Measurements from ENCODE around the gene FAM107A.

The FAM107A gene

GRCh38 chr3:58576716-58577115 is 475 bp downstream of the FAM107A start:
- TF ChIP-seq CTCF (IDR thresholded peaks at IDR 0.05; ENCODE audit: borderline replicate concordance, control extremely low read depth, extremely low read depth, insufficient read depth, missing control alignments), result no peak
- in situ Hi-C loops (cut with MboI; ENCODE audit: low sequenced_read_pairs, unreplicated experiment), result loop anchor here (10.0 kb wide), 1 partner anchor 48 kb away; no protein-coding TSS in a partner anchor
- DNase-seq (ENCODE audit: low spot score), result no peak

GRCh38 chr3:58575971-58576652 is 1.1 kb downstream of the FAM107A start:
- no peak for TF ChIP-seq CTCF (IDR thresholded peaks at IDR 0.05; ENCODE audit: borderline replicate concordance, control extremely low read depth, extremely low read depth, insufficient read depth, missing control alignments)
- DNase-seq (ENCODE audit: low spot score), result no peak
- in situ Hi-C loops (cut with MboI; ENCODE audit: low sequenced_read_pairs, unreplicated experiment), result loop anchor here (10.0 kb wide), 1 partner anchor 49 kb away; no protein-coding TSS in a partner anchor

- in situ Hi-C loops (cut with MboI; ENCODE audit: low sequenced_read_pairs, unreplicated experiment), result loop anchor here (10.0 kb wide), 1 partner anchor 50 kb away; no protein-coding TSS in a partner anchor
- no peak for DNase-seq (ENCODE audit: low spot score)
- no peak for TF ChIP-seq CTCF (IDR thresholded peaks at IDR 0.05; ENCODE audit: borderline replicate concordance, control extremely low read depth, extremely low read depth, insufficient read depth, missing control alignments)
Observed at GRCh38 chr3:58574682-58575081, 2.5 kb downstream of the FAM107A start.

GRCh38 chr3:58574106-58574505 is 3.1 kb downstream of the FAM107A start:
- in situ Hi-C loops (cut with MboI; ENCODE audit: low sequenced_read_pairs, unreplicated experiment), result loop anchor here (10.0 kb wide), 1 partner anchor 51 kb away; no protein-coding TSS in a partner anchor
- DNase-seq (ENCODE audit: low spot score), result no peak
- no peak for TF ChIP-seq CTCF (IDR thresholded peaks at IDR 0.05; ENCODE audit: borderline replicate concordance, control extremely low read depth, extremely low read depth, insufficient read depth, missing control alignments)

- in situ Hi-C loops (cut with MboI; ENCODE audit: low sequenced_read_pairs, unreplicated experiment), result loop anchor here (10.0 kb wide), 1 partner anchor 51 kb away; no protein-coding TSS in a partner anchor
- no peak for DNase-seq (ENCODE audit: low spot score)
- no peak for TF ChIP-seq CTCF (IDR thresholded peaks at IDR 0.05; ENCODE audit: borderline replicate concordance, control extremely low read depth, extremely low read depth, insufficient read depth, missing control alignments)
Observed at GRCh38 chr3:58573640-58574039, 3.6 kb downstream of the FAM107A start.

GRCh38 chr3:58572634-58573230 is 4.5 kb downstream of the FAM107A start:
- in situ Hi-C loops (cut with MboI; ENCODE audit: low sequenced_read_pairs, unreplicated experiment), result loop anchor here (10.0 kb wide), 1 partner anchor 52 kb away; no protein-coding TSS in a partner anchor
- no peak for DNase-seq (ENCODE audit: low spot score)
- TF ChIP-seq CTCF (IDR thresholded peaks at IDR 0.05; ENCODE audit: borderline replicate concordance, control extremely low read depth, extremely low read depth, insufficient read depth, missing control alignments), result no peak
